Heart left ventricle (tissue), 16 donors: Measurements from ENCODE around the gene SPA17. TPM values are rescaled to one million over a fixed set of nuclear protein-coding genes. Genes with fewer than 3 reads are reported as not detected.

Experiments
- ATAC-seq, 4 donors: fragments of 200-7000 bp; cut with Tn5 transposase; one replicate each; pipeline ENCODE4 v1.9.1; 2020 to 2022; ENCODE audit warnings: moderate library complexity in 4 of 4, mild to moderate bottlenecking in 3 of 4, moderate number of reproducible peaks in 1 of 4
- DNase-seq, 5 donors: peaks; one replicate each; pipeline ENCODE4 v3.0.0-alpha.2; 2020
- H3K27ac ChIP-seq, 12 donors: fragments of 200-600 bp; sonication (generic) in 4 of 12; one replicate each; pipeline versions ENCODE4 v1.5.0 to v1.8.0; 2016 to 2022; ENCODE audit warnings: mild to moderate bottlenecking in 2 of 12
- H3K27me3 ChIP-seq, 9 donors: fragments of 200-600 bp; sonication (generic) in 2 of 9; one replicate each; pipeline versions ENCODE4 v1.5.1 to v1.8.0; 2016 to 2022; ENCODE audit warnings: mild to moderate bottlenecking in 3 of 9
- H3K36me3 ChIP-seq, 9 donors: fragments of 200-600 bp; sonication (generic) in 2 of 9; one replicate each; pipeline versions ENCODE4 v1.5.0 to v1.8.0; 2018 to 2022; ENCODE audit warnings: mild to moderate bottlenecking in 2 of 9
- H3K4me1 ChIP-seq, 12 donors: fragments of 200-600 bp; sonication (generic) in 4 of 12; one replicate each; pipeline versions ENCODE4 v1.5.0 to v1.8.0; 2016 to 2022; ENCODE audit warnings: mild to moderate bottlenecking in 3 of 12
- H3K4me3 ChIP-seq, 12 donors: fragments of 200-600 bp; sonication (generic) in 4 of 12; one replicate each; pipeline versions ENCODE4 v1.5.0 to v1.8.0; 2017 to 2022; ENCODE audit warnings: mild to moderate bottlenecking in 9 of 12, moderate library complexity in 4 of 12
- H3K9me3 ChIP-seq, 12 donors: fragments of 200-600 bp; sonication (generic) in 4 of 12; one replicate each; pipeline versions ENCODE4 v1.5.0 to v1.8.0; 2016 to 2022; ENCODE audit warnings: mild to moderate bottlenecking in 1 of 12
- POLR2A ChIP-seq, 2 donors: fragments of 450-650 bp; IDR thresholded peaks; one replicate each; pipeline ENCODE4 v1.6.1; 2017; ENCODE audit warnings: antibody characterized with exemption in 2 of 2, mild to moderate bottlenecking in 2 of 2, moderate library complexity in 2 of 2
- WGBS, 4 donors: extraction: QIAGEN DNeasy Blood & Tissue Kit in 2 of 4; methylation state at CpG; one replicate each; pipeline versions ENCODE4 v1.1.5 to v1.1.7; 2013 to 2018; 5-methylcytosine and 5-hydroxymethylcytosine counted together
- intact Hi-C, 10 donors: fragments of 100-400 bp; cut with DNase I; formaldehyde crosslinking; loops; one replicate each; pipeline versions ENCODE4 v1.11.1 to v1.14.2; 2022
- polyA plus RNA-seq, 2 donors: library from polyadenylated mRNA; stranded (reverse); fragments of 200-250 nt; gene quantifications; one replicate each; pipeline ENCODE4 v1.2.3, GENCODE V29; 2013
- total RNA-seq, 9 donors: library from RNA; depleted of rRNA in 2 of 9; stranded (reverse); fragments of >200 nt in 2 of 9; fragmentation: NEBNext Ultra II Directional in 3 of 9; extraction: Animal tissue kit (Norgen Biotek cat#: 25700) in 3 of 9; gene quantifications; one replicate each; pipeline versions ENCODE4 v1.1.0 to v1.2.4, GENCODE V29; 2016 to 2023
- TF ChIP-seq, protein P1 (sequence below), 12 donors: fragments of 200-600 bp; sonication (generic) in 4 of 12; IDR thresholded peaks; one replicate each; pipeline versions ENCODE4 v1.5.0 to v1.8.0; 2018 to 2022; ENCODE audit warnings: antibody characterized with exemption in 12 of 12, mild to moderate bottlenecking in 5 of 12
- donor health status: ischemic (EF 13 %, LVEDD 7.1; RV severe dilation, severe dysfunction).
- donor health status: healthy with polysubstance abuse.
- donor health status: DM: no; HTN: yes; CAD: no.
- donor health status: DM: no; HTN: no; CAD: no.
- donor health status: ischemic (EF 25% LVEDD 6.9; RV normal size, moderate dysfunction).
- donor health status: ischemic (EF 25% LVEDD 5.7; RV mildly dilated, moderate dysfunction).
- donor health status: healthy.
- donor health status: DM: yes; HTN: yes; CAD: no.
- donor health status: ischemic (EF 35%, LVEDD 5.7; RV mildly dilated, moderate dysfunction).
- donor health status: nonischemic (EF 11% LVEDD 7.7; RV severe dilation, severe dysfunction).
- donor health status: DM: yes; HTN: yes; CAD: no.
- donor health status: PGD.
- donor health status: ischemic (EF 29% LVEDD 5.4; RV normal size, mild dysfunction).
- donor health status: nonischemic (EF 23%, LVEDD 6.1; RV moderate dilation, normal function).

The SPA17 gene
- total and polyA plus RNA-seq, 11 donors, result 1.3 to 5.6 (median 3.0) TPM

- DNase-seq (no peak), ATAC-seq (no peak)
- H3K4me3 ChIP-seq, result no peak overlapping the region
- intact Hi-C loops, result no loop called here
- no peak overlapping the region for H3K27ac ChIP-seq
- peaks cover 0 to 25% (median 11%) of the 10 kb centered on the region in 12 donors for H3K9me3 ChIP-seq
- TF ChIP-seq POLR2A (IDR thresholded peaks at IDR 0.05), result no peak
- TF ChIP-seq, protein P1, sequence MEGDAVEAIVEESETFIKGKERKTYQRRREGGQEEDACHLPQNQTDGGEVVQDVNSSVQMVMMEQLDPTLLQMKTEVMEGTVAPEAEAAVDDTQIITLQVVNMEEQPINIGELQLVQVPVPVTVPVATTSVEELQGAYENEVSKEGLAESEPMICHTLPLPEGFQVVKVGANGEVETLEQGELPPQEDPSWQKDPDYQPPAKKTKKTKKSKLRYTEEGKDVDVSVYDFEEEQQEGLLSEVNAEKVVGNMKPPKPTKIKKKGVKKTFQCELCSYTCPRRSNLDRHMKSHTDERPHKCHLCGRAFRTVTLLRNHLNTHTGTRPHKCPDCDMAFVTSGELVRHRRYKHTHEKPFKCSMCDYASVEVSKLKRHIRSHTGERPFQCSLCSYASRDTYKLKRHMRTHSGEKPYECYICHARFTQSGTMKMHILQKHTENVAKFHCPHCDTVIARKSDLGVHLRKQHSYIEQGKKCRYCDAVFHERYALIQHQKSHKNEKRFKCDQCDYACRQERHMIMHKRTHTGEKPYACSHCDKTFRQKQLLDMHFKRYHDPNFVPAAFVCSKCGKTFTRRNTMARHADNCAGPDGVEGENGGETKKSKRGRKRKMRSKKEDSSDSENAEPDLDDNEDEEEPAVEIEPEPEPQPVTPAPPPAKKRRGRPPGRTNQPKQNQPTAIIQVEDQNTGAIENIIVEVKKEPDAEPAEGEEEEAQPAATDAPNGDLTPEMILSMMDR (IDR thresholded peaks at IDR 0.05), result no peak
- H3K4me1 ChIP-seq, result peaks cover 0 to 10% (median 3%) of the 10 kb centered on the region in 12 donors
- no peaks in the 10 kb centered on the region for H3K27me3 ChIP-seq
- H3K36me3 ChIP-seq, result no peaks in the 10 kb centered on the region
- WGBS, 4 donors, result 93 to 97% (median 96%) methylated on average over 2 of the region's 2 CpGs
These were observed 7.7 kb downstream of the SPA17 start for GRCh38 chr11:124681421-124681820.

DNA sequence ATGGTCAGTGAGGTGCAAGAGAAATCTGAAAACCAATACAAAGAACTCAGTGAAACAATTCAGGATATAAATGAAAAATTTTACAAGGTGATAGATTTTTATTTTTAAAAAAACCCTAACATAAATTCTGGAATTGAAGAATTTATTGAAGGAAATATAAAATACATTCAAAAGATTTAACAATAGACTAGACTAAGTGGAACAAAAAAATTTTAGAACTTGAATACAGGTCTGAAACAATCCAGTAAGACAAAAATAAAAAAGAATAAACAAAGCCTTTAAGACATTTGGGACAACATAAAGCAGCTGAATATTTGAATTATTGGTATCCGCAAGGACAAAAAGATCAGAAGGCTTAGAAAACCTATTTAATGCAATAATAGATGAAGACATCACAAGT, 8.7 kb downstream of the SPA17 start:
- no peak for DNase-seq
- H3K9me3 ChIP-seq, result peaks cover 0 to 25% (median 11%) of the 10 kb centered on the region in 12 donors
- H3K27me3 ChIP-seq, result no peaks in the 10 kb centered on the region
- intact Hi-C loops, result no loop called here
- WGBS, 4 donors, result 96 to 98% (median 98%) methylated on average over 1 of the region's 1 CpG
- no peak overlapping the region for H3K27ac ChIP-seq
- H3K4me1 ChIP-seq, result no peaks in the 10 kb centered on the region
- no peaks in the 10 kb centered on the region for H3K36me3 ChIP-seq
- no peak overlapping the region for H3K4me3 ChIP-seq
- ATAC-seq, result no peak
- TF ChIP-seq, protein P1 (IDR thresholded peaks at IDR 0.05), result no peak
- no peak for TF ChIP-seq POLR2A (IDR thresholded peaks at IDR 0.05)

DNA sequence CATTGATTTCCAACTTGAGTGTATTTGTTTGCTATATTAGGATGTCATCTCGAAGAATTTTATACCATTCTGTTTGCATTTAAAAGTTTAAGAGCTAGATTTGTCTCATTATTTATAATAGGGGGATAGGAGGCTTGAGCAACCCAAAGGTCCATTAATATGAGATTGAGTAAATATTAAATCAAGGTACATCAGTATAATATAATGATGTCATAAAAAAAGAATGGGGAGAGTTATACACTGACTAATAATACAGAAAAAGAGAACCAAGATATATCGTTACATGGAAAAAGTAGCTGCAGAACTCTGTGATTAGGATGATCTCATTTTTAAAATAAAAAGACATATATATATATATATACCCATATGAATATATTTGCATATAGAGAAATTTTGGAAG, 19.4 kb downstream of the SPA17 start:
- Histone ChIP-seq H3K36me3 (no peaks in the 10 kb centered on the region), H3K4me1 (no peaks in the 10 kb centered on the region), H3K9me3 (no peaks in the 10 kb centered on the region), H3K27me3 (no peaks in the 10 kb centered on the region), H3K27ac (no peak overlapping the region), H3K4me3 (no peak overlapping the region)
- intact Hi-C loops, result no loop called here
- no peak for TF ChIP-seq POLR2A (IDR thresholded peaks at IDR 0.05)
- TF ChIP-seq, protein P1 (IDR thresholded peaks at IDR 0.05), result no peak
- WGBS, 4 donors, result 93 to 97% (median 96%) methylated on average over 2 of the region's 2 CpGs
- no peak for DNase-seq
- no peak for ATAC-seq

- peaks cover 0 to 5% (median 0%) of the 10 kb centered on the region in 9 donors for H3K27me3 ChIP-seq
- intact Hi-C loops, result no loop called here
- no peaks in the 10 kb centered on the region for H3K36me3 ChIP-seq
- DNase-seq (no peak), ATAC-seq (no peak)
- 84 to 94% (median 87%) methylated on average over 1 of the region's 1 CpG for WGBS, 4 donors
- no peaks in the 10 kb centered on the region for H3K4me1 ChIP-seq
- no peak overlapping the region for H3K27ac ChIP-seq
- H3K4me3 ChIP-seq, result no peak overlapping the region
- TF ChIP-seq, protein P1 (IDR thresholded peaks at IDR 0.05), result no peak
- TF ChIP-seq POLR2A (IDR thresholded peaks at IDR 0.05), result no peak
- peaks cover 0 to 5% (median 0%) of the 10 kb centered on the region in 12 donors for H3K9me3 ChIP-seq
These were observed 25.8 kb downstream of the SPA17 start for GRCh38 chr11:124699547-124699946.
